Measurements from ENCODE around the gene REPS1. TPM values are rescaled to one million over a fixed set of nuclear protein-coding genes. Genes with fewer than 3 reads are reported as not detected.

REPS1 gene
- total RNA-seq, 1 experiment from 2014 or later = 74.4 TPM

GRCh38 chr6:138953451-138953850 lies 34.6 kb downstream of the REPS1 start:
- H3K79me2 ChIP-seq (ENCODE audit: insufficient read depth, low read length) = peaks cover 5% of the 10 kb centered on the region; the same call in 1 of the 2 replicates
- Mint-ChIP-seq H3K36me3 (ENCODE audit: insufficient read depth in 1 of 3, low read depth in 3 of 3) (peaks cover 0 to 10% (median 0%) of the 10 kb centered on the region in 3 experiments; a peak in 1 of 7 replicates), H3K4me3 (no peak overlapping the region), H3K4me1 (peaks cover 32 to 40% of the 10 kb centered on the region in 2 experiments), H3K9me3 (no peaks in the 10 kb centered on the region), H3K27me3 (ENCODE audit: low read depth) (no peaks in the 10 kb centered on the region), H3K27ac (no peak overlapping the region)
- no peak overlapping the region for H3K18ac ChIP-seq (ENCODE audit: insufficient read length, low read depth, low read length)
- no peak overlapping the region for H4K5ac ChIP-seq (ENCODE audit: insufficient read length, low read depth, low read length)
- H2AFZ ChIP-seq (ENCODE audit: low read length) = no peak overlapping the region
- no peaks in the 10 kb centered on the region for H3K9me3 ChIP-seq (ENCODE audit: control insufficient read depth, low read depth, low read length)
- H3K14ac ChIP-seq (ENCODE audit: insufficient read depth, low read length) = no peak overlapping the region
- no CpG with 5 or more reads among the region's 1 CpG for WGBS (ENCODE audit: extremely low coverage, insufficient read length, low lambda C conversion rate)
- H4K8ac ChIP-seq (replicated peaks; ENCODE audit: insufficient read length, low read depth, low read length) = no peak overlapping the region
- no peak overlapping the region for H3K9ac ChIP-seq (ENCODE audit: extremely low read depth, insufficient read length, low read length)
- no peak overlapping the region for H2BK20ac ChIP-seq (ENCODE audit: low read depth, low read length, poor library complexity, severe bottlenecking)
- no peak overlapping the region for H3K4ac ChIP-seq (ENCODE audit: low read depth, low read length)
- H3T11ph ChIP-seq (ENCODE audit: low read length) = no peak overlapping the region
- no peaks in the 10 kb centered on the region for H3K23me2 ChIP-seq (ENCODE audit: insufficient read length, low read depth, low read length, poor library complexity, severe bottlenecking)
- no peaks in the 10 kb centered on the region for H4K20me1 ChIP-seq (ENCODE audit: control insufficient read depth, insufficient read depth, insufficient read length)
- no peak overlapping the region for H3K23ac ChIP-seq (ENCODE audit: insufficient read length, low read depth, low read length)
- H2BK120ac ChIP-seq (ENCODE audit: low read depth, low read length, poor library complexity, severe bottlenecking) = no peak overlapping the region
- H3K56ac ChIP-seq (ENCODE audit: insufficient read length, low read depth, low read length) = no peak overlapping the region
- no peak overlapping the region for H2BK5ac ChIP-seq (ENCODE audit: insufficient read length, low read length)
- H3K4me2 ChIP-seq (ENCODE audit: insufficient read depth, insufficient read length, low read length) = no peak overlapping the region
- no peaks in the 10 kb centered on the region for H3K79me1 ChIP-seq (ENCODE audit: insufficient read depth, low read depth, low read length, poor library complexity, severe bottlenecking)
- H2BK15ac ChIP-seq (ENCODE audit: low read depth, low read length) = no peak overlapping the region
- TF ChIP-seq CTCF (conservative IDR thresholded peaks at IDR 0.05) = no peak
- no peak overlapping the region for H2BK12ac ChIP-seq (ENCODE audit: insufficient read length, low read depth, low read length)
- H3K27me3 ChIP-seq (ENCODE audit: insufficient read depth, low read length) = no peaks in the 10 kb centered on the region
- H2AK5ac ChIP-seq (ENCODE audit: insufficient read length, low read length) = no peak overlapping the region
- H3K27ac ChIP-seq (ENCODE audit: insufficient read length, low read depth, low read length) = no peak overlapping the region
- DNase-seq = no peak
- no peak overlapping the region for H4K91ac ChIP-seq (ENCODE audit: insufficient read length, low read depth, low read length)
- no peaks in the 10 kb centered on the region; the same call in 1 of the 2 replicates for H3K4me1 ChIP-seq (ENCODE audit: insufficient read depth, low read length)
